ENCODE data around the gene TAS2R46.
"Not testable (repeated sequence)": the region's sequence is repeated elsewhere in the genome, so short reads cannot be mapped to it uniquely, and the experiment has no call there.

Gene TAS2R46

GRCh38 chr12:11059784-11060183, 2.3 kb downstream of the TAS2R46 start:
- Histone ChIP-seq H3K9me3 (ENCODE audit: control insufficient read depth, low read length) (no peaks in the 10 kb centered on the region), H3K36me3 (ENCODE audit: control insufficient read depth, insufficient read depth, low read length) (no peaks in the 10 kb centered on the region), H2AFZ (no peak overlapping the region), H3K9ac (no peak overlapping the region), H3K27me3 (ENCODE audit: control insufficient read depth, insufficient read depth, low read length) (no peaks in the 10 kb centered on the region), H3K79me2 (peaks cover 8% of the 10 kb centered on the region), H3K27ac (no peak overlapping the region), H3K4me3 (ENCODE audit: low read depth, low read length) (no peak overlapping the region), H3K4me1 (no peaks in the 10 kb centered on the region), H3K4me2 (ENCODE audit: low read length) (no peak overlapping the region)
- TF ChIP-seq, protein P1, sequence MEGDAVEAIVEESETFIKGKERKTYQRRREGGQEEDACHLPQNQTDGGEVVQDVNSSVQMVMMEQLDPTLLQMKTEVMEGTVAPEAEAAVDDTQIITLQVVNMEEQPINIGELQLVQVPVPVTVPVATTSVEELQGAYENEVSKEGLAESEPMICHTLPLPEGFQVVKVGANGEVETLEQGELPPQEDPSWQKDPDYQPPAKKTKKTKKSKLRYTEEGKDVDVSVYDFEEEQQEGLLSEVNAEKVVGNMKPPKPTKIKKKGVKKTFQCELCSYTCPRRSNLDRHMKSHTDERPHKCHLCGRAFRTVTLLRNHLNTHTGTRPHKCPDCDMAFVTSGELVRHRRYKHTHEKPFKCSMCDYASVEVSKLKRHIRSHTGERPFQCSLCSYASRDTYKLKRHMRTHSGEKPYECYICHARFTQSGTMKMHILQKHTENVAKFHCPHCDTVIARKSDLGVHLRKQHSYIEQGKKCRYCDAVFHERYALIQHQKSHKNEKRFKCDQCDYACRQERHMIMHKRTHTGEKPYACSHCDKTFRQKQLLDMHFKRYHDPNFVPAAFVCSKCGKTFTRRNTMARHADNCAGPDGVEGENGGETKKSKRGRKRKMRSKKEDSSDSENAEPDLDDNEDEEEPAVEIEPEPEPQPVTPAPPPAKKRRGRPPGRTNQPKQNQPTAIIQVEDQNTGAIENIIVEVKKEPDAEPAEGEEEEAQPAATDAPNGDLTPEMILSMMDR (IDR thresholded peaks at IDR 0.05), result no peak

DNA sequence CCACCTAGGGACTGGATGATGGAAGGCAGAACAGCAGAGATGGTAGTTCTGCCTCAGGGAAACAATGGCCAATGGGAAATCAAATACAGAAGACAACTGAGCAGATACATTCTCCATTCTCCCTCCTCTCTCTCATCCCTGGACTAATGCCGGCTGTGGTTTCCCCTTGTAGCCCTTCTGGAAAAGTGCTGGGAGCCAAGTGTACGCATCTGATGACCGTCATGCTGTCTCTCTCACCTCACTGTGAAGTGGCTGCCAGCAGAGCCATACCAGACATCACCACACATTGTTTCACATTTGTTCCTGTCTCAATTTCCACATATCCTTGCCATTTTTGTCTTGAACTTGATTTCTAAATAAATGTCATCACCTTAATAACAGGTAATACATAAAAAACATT, 3.1 kb downstream of the TAS2R46 start:
- H3K36me3 ChIP-seq (ENCODE audit: control insufficient read depth, insufficient read depth, low read length), result no peaks in the 10 kb centered on the region
- no peaks in the 10 kb centered on the region for H3K27me3 ChIP-seq (ENCODE audit: control insufficient read depth, insufficient read depth, low read length)
- H3K9ac ChIP-seq, result no peak overlapping the region
- no peak overlapping the region for H3K4me3 ChIP-seq (ENCODE audit: low read depth, low read length)
- peaks cover 8% of the 10 kb centered on the region for H3K79me2 ChIP-seq
- H3K4me1 ChIP-seq, result no peaks in the 10 kb centered on the region
- H3K4me2 ChIP-seq (ENCODE audit: low read length), result no peak overlapping the region
- H2AFZ ChIP-seq, result no peak overlapping the region
- no peaks in the 10 kb centered on the region for H3K9me3 ChIP-seq (ENCODE audit: control insufficient read depth, low read length)
- H3K27ac ChIP-seq, result no peak overlapping the region
- TF ChIP-seq, protein P1 (IDR thresholded peaks at IDR 0.05), result no peak

- no peak overlapping the region for H3K27ac ChIP-seq
- TF ChIP-seq, protein P1 (IDR thresholded peaks at IDR 0.05), result no peak
- no peaks in the 10 kb centered on the region for H3K9me3 ChIP-seq (ENCODE audit: control insufficient read depth, low read length)
- no peaks in the 10 kb centered on the region for H3K4me1 ChIP-seq
- H3K4me2 ChIP-seq (ENCODE audit: low read length), result no peak overlapping the region
- no peak overlapping the region for H3K9ac ChIP-seq
- no peak overlapping the region for H2AFZ ChIP-seq
- H3K79me2 ChIP-seq, result peaks cover 9% of the 10 kb centered on the region
- no peaks in the 10 kb centered on the region for H3K27me3 ChIP-seq (ENCODE audit: control insufficient read depth, insufficient read depth, low read length)
- H3K4me3 ChIP-seq (ENCODE audit: low read depth, low read length), result no peak overlapping the region
- no peaks in the 10 kb centered on the region for H3K36me3 ChIP-seq (ENCODE audit: control insufficient read depth, insufficient read depth, low read length)
These were observed 6.8 kb downstream of the TAS2R46 start for GRCh38 chr12:11055306-11055705.

DNA sequence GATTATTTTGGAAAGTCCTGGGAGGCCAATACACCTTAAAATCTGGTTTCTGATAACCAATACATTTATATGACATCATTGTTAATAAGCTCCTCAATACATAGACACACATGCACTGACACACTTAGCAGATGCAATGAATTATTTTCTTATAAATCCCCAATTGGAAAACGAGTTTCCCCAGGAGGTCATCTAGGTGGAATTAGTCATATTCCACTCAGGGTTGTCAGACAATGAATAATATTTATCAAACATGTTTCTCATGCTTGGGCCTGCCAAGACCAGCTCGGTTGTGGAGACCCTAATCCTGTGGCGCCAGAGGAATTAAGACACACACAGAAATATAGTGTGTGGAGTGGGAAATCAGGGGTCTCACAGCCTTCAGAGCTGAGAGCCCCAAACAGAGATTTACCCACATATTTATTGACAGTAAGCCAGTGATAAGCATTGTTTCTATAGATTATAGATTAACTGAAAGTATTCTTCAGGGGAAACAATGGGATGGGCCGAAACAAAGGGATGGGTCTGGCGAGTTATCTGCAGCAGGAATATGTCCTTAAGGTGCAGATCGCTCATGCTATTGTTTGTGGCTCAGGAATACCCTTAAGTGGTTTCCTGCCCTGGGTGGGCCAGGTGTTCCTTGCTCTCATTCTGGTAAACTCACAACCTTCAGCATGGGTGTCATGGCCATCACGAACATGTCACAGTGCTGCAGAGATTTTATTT, 12.1 kb downstream of the TAS2R46 start:
- not testable (repeated sequence) for H3K4me2 ChIP-seq (ENCODE audit: low read length); H3K27me3 ChIP-seq (ENCODE audit: control insufficient read depth, insufficient read depth, low read length); H3K36me3 ChIP-seq (ENCODE audit: control insufficient read depth, insufficient read depth, low read length); H3K9ac ChIP-seq; H2AFZ ChIP-seq; H3K9me3 ChIP-seq (ENCODE audit: control insufficient read depth, low read length); H3K4me1 ChIP-seq; H3K79me2 ChIP-seq; H3K4me3 ChIP-seq (ENCODE audit: low read depth, low read length); H3K27ac ChIP-seq

DNA sequence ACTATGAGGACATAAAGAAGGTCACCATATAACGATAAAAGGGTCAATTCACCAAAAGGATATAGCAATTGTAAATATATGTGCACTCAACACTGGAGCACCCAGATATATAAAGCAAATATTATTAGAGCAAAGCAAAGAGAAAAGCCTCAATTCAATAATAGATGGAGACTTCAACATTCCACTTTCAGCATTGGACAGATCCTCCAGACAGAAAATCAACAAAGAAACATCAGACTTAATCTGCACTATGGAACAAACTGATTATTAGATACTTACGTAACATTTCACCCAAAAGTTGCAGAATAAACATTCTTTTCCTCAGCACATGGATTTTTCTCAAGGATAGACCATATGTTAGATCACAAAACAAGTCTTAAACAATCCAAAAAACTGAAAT, 20.7 kb downstream of the TAS2R46 start:
- H3K27ac ChIP-seq; H3K4me3 ChIP-seq (ENCODE audit: low read depth, low read length); H3K4me2 ChIP-seq (ENCODE audit: low read length): not testable (repeated sequence)

DNA sequence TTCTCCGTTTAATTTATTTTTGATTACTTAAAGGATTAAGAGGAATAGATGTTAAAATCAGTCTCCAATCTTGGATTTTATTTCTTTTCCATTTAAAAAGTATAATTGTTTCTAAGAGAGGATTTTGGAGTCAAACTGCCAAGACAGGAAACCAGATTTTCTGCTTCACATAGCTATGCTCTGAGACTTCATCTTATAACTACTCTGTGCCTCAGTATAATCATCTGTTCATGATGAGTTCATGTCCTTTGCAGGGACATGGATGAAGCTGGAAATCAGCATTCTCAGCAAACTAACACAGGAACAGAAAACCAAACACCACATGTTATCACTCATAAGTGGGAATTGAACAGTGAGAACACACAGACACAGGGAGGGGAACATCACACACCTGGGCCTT, 21.9 kb downstream of the TAS2R46 start:
- Histone ChIP-seq H3K9ac (no peak overlapping the region), H3K4me2 (ENCODE audit: low read length) (no peak overlapping the region), H3K9me3 (ENCODE audit: control insufficient read depth, low read length) (no peaks in the 10 kb centered on the region), H3K4me1 (no peaks in the 10 kb centered on the region), H3K27ac (no peak overlapping the region), H2AFZ (no peak overlapping the region), H3K79me2 (peaks cover 5% of the 10 kb centered on the region), H3K36me3 (ENCODE audit: control insufficient read depth, insufficient read depth, low read length) (no peaks in the 10 kb centered on the region), H3K27me3 (ENCODE audit: control insufficient read depth, insufficient read depth, low read length) (no peaks in the 10 kb centered on the region), H3K4me3 (ENCODE audit: low read depth, low read length) (no peak overlapping the region)
- TF ChIP-seq, protein P1 (IDR thresholded peaks at IDR 0.05), result no peak

More for the DNA sequence above, 20.7 kb downstream of the TAS2R46 start:
- not testable (repeated sequence) for H3K36me3 ChIP-seq (ENCODE audit: control insufficient read depth, insufficient read depth, low read length); H2AFZ ChIP-seq; H3K79me2 ChIP-seq; H3K4me1 ChIP-seq; H3K9ac ChIP-seq; H3K27me3 ChIP-seq (ENCODE audit: control insufficient read depth, insufficient read depth, low read length); H3K9me3 ChIP-seq (ENCODE audit: control insufficient read depth, low read length)
